Thyroid gland (tissue), 4 donors: ENCODE results near the gene EPS8. TPM values are rescaled to one million over a fixed set of nuclear protein-coding genes. Genes with fewer than 3 reads are reported as not detected.

ENCODE experiments used
- DNase-seq, 2 donors: peaks; one replicate each; pipeline ENCODE4 v3.0.0-alpha.2; 2019
- H3K27ac ChIP-seq, 3 donors: fragments of 200-600 bp; sonication (generic); 1 replicate in 2 of 3; 2 replicates in 1 of 3; pipeline ENCODE4 v1.5.1; 2016 to 2019; ENCODE audit warnings: mild to moderate bottlenecking in 1 of 3, moderate library complexity in 1 of 3
- H3K27me3 ChIP-seq: fragments of 200-600 bp; sonication (generic); one replicate; pipeline ENCODE4 v1.5.1; 2019
- H3K36me3 ChIP-seq, 2 donors: fragments of 200-600 bp; sonication (generic); one replicate each; pipeline ENCODE4 v1.5.1; 2016 to 2019
- H3K4me1 ChIP-seq, 2 donors: fragments of 200-600 bp; sonication (generic); one replicate each; pipeline ENCODE4 v1.5.1; 2017 to 2019
- H3K4me3 ChIP-seq, 3 donors: fragments of 200-600 bp; sonication (generic); replicated peaks in 1 of 3; 1 replicate in 2 of 3; 2 replicates in 1 of 3; pipeline ENCODE4 v1.5.1; 2016; ENCODE audit warnings: mild to moderate bottlenecking in 1 of 3
- H3K9me3 ChIP-seq: fragments of 200-600 bp; sonication (generic); one replicate; pipeline ENCODE4 v1.5.1; 2017
- CTCF ChIP-seq, 6 experiments: fragments of 200-600 bp in 3 of 6; fragments of 450-650 bp in 3 of 6; sonication (generic) in 3 of 6; IDR thresholded peaks; one replicate each; pipeline ENCODE4 v1.5.1; 2016 to 2019; ENCODE audit warnings: antibody characterized with exemption in 6 of 6, mild to moderate bottlenecking in 2 of 6, inconsistent platforms in 1 of 6, moderate library complexity in 1 of 6
- POLR2A ChIP-seq, 2 donors: fragments of 450-650 bp; IDR thresholded peaks; one replicate each; pipeline ENCODE4 v1.6.1; 2017; ENCODE audit warnings: antibody characterized with exemption in 2 of 2, mild to moderate bottlenecking in 2 of 2, moderate library complexity in 1 of 2
- WGBS, 2 donors: methylation state at CpG; one replicate each; pipeline ENCODE4 v1.1.5; 2017; 5-methylcytosine and 5-hydroxymethylcytosine counted together
- intact Hi-C: fragments of 100-400 bp; cut with DNase I; formaldehyde crosslinking; loops from one replicate; pipeline ENCODE4 v1.15.1; 2023
- total RNA-seq, 4 donors: library from RNA; depleted of rRNA; stranded (reverse); fragments of >200 nt; gene quantifications; one replicate each; pipeline ENCODE4 v1.2.3, GENCODE V29; 2016

EPS8 gene
- total RNA-seq, 4 donors from 2014 or later, result 78.0 to 127 (median 110) TPM

DNA sequence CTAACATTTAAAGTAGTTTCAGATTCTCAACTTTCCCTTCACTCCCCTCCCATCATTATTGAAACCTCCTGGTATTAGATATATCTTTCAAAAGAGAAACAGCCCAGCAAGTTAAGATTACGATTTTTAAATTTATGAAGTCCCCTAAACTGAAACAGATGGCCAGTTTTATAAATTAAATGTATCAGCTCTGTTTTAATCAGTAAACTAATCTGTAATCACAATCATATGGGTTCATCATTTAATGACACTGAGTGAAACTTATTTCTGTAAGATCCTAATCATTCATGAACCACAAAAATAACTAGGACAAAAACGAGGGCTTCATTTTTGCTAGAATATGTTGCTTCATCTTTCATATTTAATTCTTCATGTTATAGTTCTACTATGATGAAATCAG lies 137.8 kb downstream of the EPS8 start:
- H3K4me1 ChIP-seq, result no peaks in the 10 kb centered on the region
- intact Hi-C loops, result no loop called here
- no peaks in the 10 kb centered on the region for H3K27me3 ChIP-seq
- H3K9me3 ChIP-seq, result no peaks in the 10 kb centered on the region
- no peak overlapping the region for H3K27ac ChIP-seq
- TF ChIP-seq CTCF (IDR thresholded peaks at IDR 0.05) (no peak), POLR2A (IDR thresholded peaks at IDR 0.05) (no peak)
- WGBS, 2 donors, result 78 to 89% methylated on average over 2 of the region's 2 CpGs
- DNase-seq, result no peak
- H3K36me3 ChIP-seq, result peaks cover 0 to 8% of the 10 kb centered on the region in 2 donors
- H3K4me3 ChIP-seq, result no peak overlapping the region

GRCh38 chr12:15650399-15651128 lies 138.6 kb downstream of the EPS8 start:
- H3K27ac ChIP-seq, result no peak overlapping the region
- H3K27me3 ChIP-seq, result no peaks in the 10 kb centered on the region
- no peak for TF ChIP-seq POLR2A (IDR thresholded peaks at IDR 0.05)
- TF ChIP-seq CTCF (IDR thresholded peaks at IDR 0.05), result no peak
- no peak overlapping the region for H3K4me3 ChIP-seq
- intact Hi-C loops, result no loop called here
- peaks cover 0 to 8% of the 10 kb centered on the region in 2 donors for H3K36me3 ChIP-seq
- DNase-seq, result no peak
- H3K9me3 ChIP-seq, result no peaks in the 10 kb centered on the region
- no peaks in the 10 kb centered on the region for H3K4me1 ChIP-seq
- WGBS, 2 donors, result 80 to 81% methylated on average over 6 of the region's 6 CpGs

GRCh38 chr12:15649347-15649746 lies 139.8 kb downstream of the EPS8 start:
- Histone ChIP-seq H3K4me1 (no peaks in the 10 kb centered on the region), H3K27ac (no peak overlapping the region), H3K4me3 (no peak overlapping the region), H3K9me3 (no peaks in the 10 kb centered on the region), H3K36me3 (peaks cover 0 to 8% of the 10 kb centered on the region in 2 donors), H3K27me3 (no peaks in the 10 kb centered on the region)
- DNase-seq, result no peak
- intact Hi-C loops, result no loop called here
- TF ChIP-seq CTCF (IDR thresholded peaks at IDR 0.05) (no peak), POLR2A (IDR thresholded peaks at IDR 0.05) (no peak)
- 76% methylated on average over 1 of the region's 1 CpG for WGBS, 2 donors

GRCh38 chr12:15648558-15648957 lies 140.6 kb downstream of the EPS8 start:
- TF ChIP-seq POLR2A (IDR thresholded peaks at IDR 0.05), result no peak
- TF ChIP-seq CTCF (IDR thresholded peaks at IDR 0.05), result no peak
- Histone ChIP-seq H3K27me3 (no peaks in the 10 kb centered on the region), H3K36me3 (peaks cover 0 to 8% of the 10 kb centered on the region in 2 donors), H3K27ac (no peak overlapping the region), H3K9me3 (no peaks in the 10 kb centered on the region), H3K4me1 (no peaks in the 10 kb centered on the region), H3K4me3 (no peak overlapping the region)
- DNase-seq, result no peak
- WGBS, 2 donors, result 92% methylated on average over 1 of the region's 1 CpG
- intact Hi-C loops, result no loop called here

DNA sequence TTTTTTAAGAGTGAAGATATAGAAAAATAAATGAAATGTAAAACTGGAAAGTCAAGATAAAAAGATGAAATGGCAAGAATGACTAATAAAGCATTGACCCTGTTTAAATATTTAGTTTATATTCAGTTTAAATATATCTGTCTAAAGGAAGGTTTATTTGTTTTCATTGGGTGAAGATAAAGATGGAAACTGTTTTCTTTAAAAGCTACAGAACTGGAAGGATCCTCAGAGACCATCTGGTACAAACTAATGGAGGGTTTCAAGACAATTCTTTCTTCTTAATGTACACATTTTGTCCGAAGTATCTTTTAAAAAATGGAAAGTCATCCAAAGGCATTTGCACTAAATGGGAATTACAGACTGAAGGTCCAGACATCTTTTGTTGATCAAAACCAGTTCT lies 142.6 kb downstream of the EPS8 start:
- TF ChIP-seq CTCF (IDR thresholded peaks at IDR 0.05) (no peak), POLR2A (IDR thresholded peaks at IDR 0.05) (no peak)
- intact Hi-C loops, result no loop called here
- Histone ChIP-seq H3K27ac (no peak overlapping the region), H3K36me3 (peaks cover 0 to 8% of the 10 kb centered on the region in 2 donors), H3K4me3 (no peak overlapping the region), H3K9me3 (no peaks in the 10 kb centered on the region), H3K4me1 (no peaks in the 10 kb centered on the region), H3K27me3 (no peaks in the 10 kb centered on the region)
- WGBS, 2 donors, result 0% methylated on average over 1 of the region's 1 CpG
- no peak for DNase-seq
